ENCODE measurements around the gene ANGPTL2.

DNA sequence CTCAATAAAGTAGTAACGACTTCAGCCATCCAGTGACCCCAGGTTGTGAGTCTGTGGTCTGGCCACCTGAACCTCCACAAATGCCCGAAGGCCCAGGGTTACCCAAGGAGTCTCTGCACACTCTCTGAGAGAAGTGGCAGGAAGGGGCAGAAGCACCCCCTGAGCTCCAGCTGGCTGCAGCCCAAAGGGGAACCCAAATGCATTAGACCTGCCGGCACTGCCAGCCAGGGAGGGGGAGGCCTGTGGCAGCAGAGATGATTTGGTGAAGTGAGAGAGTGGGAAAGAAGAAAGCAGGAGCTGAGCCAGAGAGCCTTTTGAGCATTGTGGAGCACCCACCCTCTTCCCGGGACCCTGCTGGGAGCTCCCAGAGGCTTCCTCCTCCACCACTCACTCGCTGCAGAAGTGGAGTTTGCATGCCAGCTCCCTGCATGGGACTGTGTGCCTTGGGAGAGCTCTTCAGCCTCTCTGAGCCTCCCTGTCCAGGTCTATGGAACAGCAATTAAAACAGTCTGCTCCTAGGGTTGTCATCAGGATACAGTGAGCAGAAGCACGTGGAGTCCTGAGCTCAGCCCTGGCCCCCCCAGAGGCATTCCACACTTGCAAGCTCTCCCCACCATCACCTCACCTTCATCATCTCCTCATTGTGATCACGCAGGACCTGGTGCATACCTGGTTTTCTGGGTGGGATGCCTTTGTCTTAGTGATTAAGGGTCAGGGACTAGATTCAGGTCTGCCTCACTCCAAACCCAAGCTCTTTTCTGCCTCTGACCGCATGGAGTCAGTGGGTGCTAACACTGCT, 13.8 kb upstream of the ANGPTL2 start:
- TF ChIP-seq, protein P1, sequence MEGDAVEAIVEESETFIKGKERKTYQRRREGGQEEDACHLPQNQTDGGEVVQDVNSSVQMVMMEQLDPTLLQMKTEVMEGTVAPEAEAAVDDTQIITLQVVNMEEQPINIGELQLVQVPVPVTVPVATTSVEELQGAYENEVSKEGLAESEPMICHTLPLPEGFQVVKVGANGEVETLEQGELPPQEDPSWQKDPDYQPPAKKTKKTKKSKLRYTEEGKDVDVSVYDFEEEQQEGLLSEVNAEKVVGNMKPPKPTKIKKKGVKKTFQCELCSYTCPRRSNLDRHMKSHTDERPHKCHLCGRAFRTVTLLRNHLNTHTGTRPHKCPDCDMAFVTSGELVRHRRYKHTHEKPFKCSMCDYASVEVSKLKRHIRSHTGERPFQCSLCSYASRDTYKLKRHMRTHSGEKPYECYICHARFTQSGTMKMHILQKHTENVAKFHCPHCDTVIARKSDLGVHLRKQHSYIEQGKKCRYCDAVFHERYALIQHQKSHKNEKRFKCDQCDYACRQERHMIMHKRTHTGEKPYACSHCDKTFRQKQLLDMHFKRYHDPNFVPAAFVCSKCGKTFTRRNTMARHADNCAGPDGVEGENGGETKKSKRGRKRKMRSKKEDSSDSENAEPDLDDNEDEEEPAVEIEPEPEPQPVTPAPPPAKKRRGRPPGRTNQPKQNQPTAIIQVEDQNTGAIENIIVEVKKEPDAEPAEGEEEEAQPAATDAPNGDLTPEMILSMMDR (IDR thresholded peaks at IDR 0.05; ENCODE audit: low read depth, low read length): no peak
- TF ChIP-seq EZH2phosphoT487 (IDR thresholded peaks at IDR 0.05; ENCODE audit: low read depth): no peak
